Measurements from ENCODE around the gene IDH3G. TPM values are rescaled to one million over a fixed set of nuclear protein-coding genes. Genes with fewer than 3 reads are reported as not detected.

IDH3G gene
- 100 to 1,000 TPM in 2 of 3 donors, 10 to 100 TPM in 1; 95.6 to 131 (median 118) TPM for polyA plus RNA-seq

GRCh38 chrX:153794018-153794896 is at the start of gene IDH3G, which contains the start of gene SSR4:
Gene IDH3G (minus strand): TSS chrX:153794375. CDS start chrX:153794326, 49 bp downstream.
Gene SSR4 (plus strand): TSS chrX:153794668. CDS start chrX:153794688, 20 bp downstream.
- H3K9me3 Mint-ChIP-seq = no peaks in the 10 kb centered on the region
- DNase-seq = peak; percentile 93 to 96 (median 96)
- peak within 1 kb of the TSS; percentile 81 to 94 (median 90) for H3K27ac Mint-ChIP-seq
- peak within 1 kb of the TSS; percentile 87 to 92 (median 89) for H3K4me3 Mint-ChIP-seq
- peaks cover 22 to 28% of the 10 kb centered on the region in 2 donors for H3K4me1 Mint-ChIP-seq
- no peaks in the 10 kb centered on the region for H3K36me3 Mint-ChIP-seq
- H3K27me3 Mint-ChIP-seq (ENCODE audit: low read depth in 3 of 3) = peaks cover 4 to 9% (median 7%) of the 10 kb centered on the region in 3 donors

- peaks cover 0 to 2% of the 10 kb centered on the region in 2 donors for H3K4me1 Mint-ChIP-seq
- H3K9me3 Mint-ChIP-seq = peaks cover 0 to 5% (median 0%) of the 10 kb centered on the region in 6 donors
- H3K4me3 Mint-ChIP-seq = no peak overlapping the region
- no peaks in the 10 kb centered on the region for H3K36me3 Mint-ChIP-seq
- DNase-seq = no peak
- H3K27me3 Mint-ChIP-seq (ENCODE audit: low read depth in 3 of 3) = peaks cover 0 to 4% (median 2%) of the 10 kb centered on the region in 3 donors
- H3K27ac Mint-ChIP-seq = no peak overlapping the region
These were observed 42.7 kb upstream of the IDH3G start for GRCh38 chrX:153836921-153837320.

- no peaks in the 10 kb centered on the region for H3K36me3 Mint-ChIP-seq
- no peak for DNase-seq
- peaks cover 7 to 15% of the 10 kb centered on the region in 2 donors for H3K4me1 Mint-ChIP-seq
- H3K9me3 Mint-ChIP-seq = peaks cover 0 to 3% (median 0%) of the 10 kb centered on the region in 6 donors
- H3K4me3 Mint-ChIP-seq = peak overlapping the region in 1 of 5 donors; percentile 18
- H3K27ac Mint-ChIP-seq = no peak overlapping the region
- H3K27me3 Mint-ChIP-seq (ENCODE audit: low read depth in 3 of 3) = peaks cover 1 to 8% (median 7%) of the 10 kb centered on the region in 3 donors
These were observed 38.6 kb upstream of the IDH3G start for GRCh38 chrX:153832728-153833127.

- peaks cover 1 to 13% (median 8%) of the 10 kb centered on the region in 3 donors for H3K27me3 Mint-ChIP-seq (ENCODE audit: low read depth in 3 of 3)
- H3K4me1 Mint-ChIP-seq = peaks cover 18 to 26% of the 10 kb centered on the region in 2 donors
- peaks cover 0 to 3% (median 0%) of the 10 kb centered on the region in 6 donors for H3K9me3 Mint-ChIP-seq
- H3K36me3 Mint-ChIP-seq = peaks cover 0 to 7% (median 4%) of the 10 kb centered on the region in 3 donors
- peak overlapping the region in 1 of 6 donors; percentile 30 for H3K27ac Mint-ChIP-seq
- no peak for DNase-seq
- peak overlapping the region; percentile 53 to 83 (median 69) for H3K4me3 Mint-ChIP-seq
These were observed 37.4 kb upstream of the IDH3G start for GRCh38 chrX:153831429-153832150.

GRCh38 chrX:153830640-153831428 is 36.7 kb upstream of the IDH3G start:
- Mint-ChIP-seq H3K4me1 (peaks cover 22 to 28% of the 10 kb centered on the region in 2 donors), H3K27me3 (ENCODE audit: low read depth in 3 of 3) (peaks cover 1 to 13% (median 8%) of the 10 kb centered on the region in 3 donors), H3K36me3 (peaks cover 0 to 7% (median 4%) of the 10 kb centered on the region in 3 donors), H3K27ac (peak overlapping the region in 4 of 6 donors; percentile 30 to 74 (median 58)), H3K9me3 (peaks cover 0 to 3% (median 0%) of the 10 kb centered on the region in 6 donors), H3K4me3 (peak overlapping the region; percentile 30 to 83 (median 69))
- no peak for DNase-seq

DNA sequence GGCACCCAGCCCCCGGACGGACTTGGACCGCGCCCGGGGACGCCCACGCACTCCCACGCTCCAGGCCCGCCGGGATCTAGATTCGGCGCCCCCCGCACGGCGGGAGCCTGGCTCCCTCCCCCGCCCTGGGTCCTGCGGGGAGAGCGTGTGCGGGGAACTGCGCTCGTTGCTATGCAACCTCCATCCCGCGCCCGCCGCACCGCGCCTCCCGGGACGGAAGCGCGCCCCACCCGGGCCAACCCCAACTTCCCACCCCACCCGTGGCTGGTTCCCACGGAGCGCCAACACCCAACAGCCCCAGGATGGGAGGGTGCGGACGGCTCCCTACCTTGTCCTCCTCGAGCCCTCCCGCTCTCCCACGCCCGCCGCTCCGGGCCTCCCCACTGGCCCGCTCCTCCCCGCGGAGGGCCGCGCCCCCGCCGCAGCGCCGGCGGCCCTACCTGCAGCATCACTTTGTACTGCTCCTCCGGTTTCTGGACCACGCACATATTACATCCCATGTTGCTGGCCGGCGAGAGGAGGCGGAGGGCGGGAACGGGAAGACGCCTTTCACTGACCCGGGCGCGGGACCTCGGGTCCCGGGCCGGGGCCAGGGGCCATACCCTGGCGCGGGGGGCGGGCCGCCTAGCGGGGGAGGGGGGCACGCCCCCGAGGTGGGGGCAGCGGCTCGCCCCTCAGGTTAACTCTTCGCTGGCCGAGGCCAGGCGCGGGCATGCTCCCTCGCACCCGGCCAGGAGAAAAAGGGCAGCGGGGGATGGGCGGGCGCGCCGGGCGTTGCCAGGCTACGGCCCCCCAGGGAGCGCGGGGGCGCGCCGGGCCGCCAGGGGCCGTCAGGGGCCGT is 35.8 kb upstream of the IDH3G start, which contains the start of gene PDZD4:
PDZD4 (minus strand) TSS at position 746 of the 841 bp plus-strand sequence; CDS start at position 500, 246 bp downstream.
- Mint-ChIP-seq H3K27ac (peak within 1 kb of the TSS in 5 of 6 donors; percentile 57 to 94 (median 74)), H3K9me3 (peaks cover 0 to 3% (median 0%) of the 10 kb centered on the region in 6 donors), H3K4me1 (peaks cover 30 to 36% of the 10 kb centered on the region in 2 donors), H3K36me3 (peaks cover 0 to 7% (median 4%) of the 10 kb centered on the region in 3 donors), H3K4me3 (peak within 1 kb of the TSS; percentile 85 to 90 (median 86)), H3K27me3 (ENCODE audit: low read depth in 3 of 3) (peaks cover 1 to 13% (median 8%) of the 10 kb centered on the region in 3 donors)
- DNase-seq = peak in 1 of 3 donors; percentile 35

DNA sequence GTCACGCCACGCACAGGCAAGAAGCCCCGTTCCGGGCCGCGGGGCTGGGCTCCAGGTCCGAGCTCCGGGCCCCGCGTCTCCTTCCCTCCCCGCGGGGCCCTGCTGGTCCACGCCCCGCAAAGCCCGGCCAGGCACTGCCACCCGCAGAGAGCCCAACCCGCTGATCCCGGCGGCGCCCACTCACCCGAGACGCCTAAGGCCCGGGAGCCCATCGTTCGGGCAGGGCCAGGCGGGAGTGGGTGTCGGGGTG is 35.3 kb upstream of the IDH3G start:
- Mint-ChIP-seq H3K4me3 (peak overlapping the region; percentile 85 to 90 (median 86)), H3K4me1 (peaks cover 35 to 41% of the 10 kb centered on the region in 2 donors), H3K9me3 (peaks cover 0 to 2% (median 0%) of the 10 kb centered on the region in 6 donors), H3K36me3 (peaks cover 0 to 7% (median 4%) of the 10 kb centered on the region in 3 donors), H3K27me3 (ENCODE audit: low read depth in 3 of 3) (peaks cover 1 to 13% (median 8%) of the 10 kb centered on the region in 3 donors), H3K27ac (peak overlapping the region in 5 of 6 donors; percentile 57 to 94 (median 72))
- DNase-seq = no peak

- Mint-ChIP-seq H3K9me3 (peaks cover 0 to 2% (median 0%) of the 10 kb centered on the region in 6 donors), H3K4me3 (peak overlapping the region; percentile 85 to 90 (median 86)), H3K27ac (peak overlapping the region; percentile 43 to 94 (median 70)), H3K27me3 (ENCODE audit: low read depth in 3 of 3) (peaks cover 1 to 13% (median 8%) of the 10 kb centered on the region in 3 donors), H3K36me3 (peaks cover 0 to 7% (median 4%) of the 10 kb centered on the region in 3 donors), H3K4me1 (peaks cover 40 to 47% of the 10 kb centered on the region in 2 donors)
- DNase-seq = peak in 1 of 3 donors; percentile 28
These were observed 34.8 kb upstream of the IDH3G start for GRCh38 chrX:153828723-153829548.

DNA sequence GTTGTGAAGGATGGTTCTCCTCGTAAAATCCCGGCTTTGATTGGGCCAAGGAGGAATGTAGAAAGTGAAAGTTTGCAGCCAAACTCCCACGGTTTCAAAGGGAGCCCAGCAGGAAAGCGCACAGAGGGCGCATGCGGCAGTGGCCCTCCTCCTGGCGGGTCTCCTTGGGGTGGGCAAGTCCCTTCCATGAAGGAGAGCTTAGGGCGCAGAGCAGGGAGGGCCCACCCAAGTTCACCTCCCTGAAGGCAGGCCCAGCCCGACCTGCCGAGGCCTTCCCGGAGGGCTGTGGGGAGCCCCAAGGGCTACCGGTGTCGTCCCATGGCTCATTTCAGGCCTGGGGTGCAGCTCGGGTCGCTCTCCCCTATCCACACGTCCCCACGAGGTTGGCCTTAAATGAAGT is 34.1 kb upstream of the IDH3G start:
- Mint-ChIP-seq H3K9me3 (peaks cover 0 to 2% (median 0%) of the 10 kb centered on the region in 6 donors), H3K27ac (peak overlapping the region; percentile 58 to 78 (median 70))

DNA sequence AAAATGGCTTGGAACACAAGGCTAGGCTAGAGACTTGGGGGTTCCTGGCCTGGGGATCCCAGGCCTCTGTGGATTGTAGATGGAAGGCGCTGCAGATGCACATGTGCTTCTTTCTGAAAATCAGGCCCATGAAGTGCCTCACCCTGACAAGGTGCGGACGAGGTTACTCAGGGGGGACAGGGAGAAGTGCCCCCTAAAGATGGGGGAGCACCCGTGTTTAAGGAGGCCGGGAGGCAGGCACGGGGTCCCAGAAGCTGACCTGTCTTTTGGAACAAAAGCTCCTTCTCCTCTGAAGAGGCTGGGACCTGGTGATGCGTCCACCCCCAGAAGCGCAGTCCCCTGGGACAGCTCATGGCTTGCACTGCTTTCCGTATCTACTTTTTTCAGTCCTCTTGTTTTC is 33.7 kb upstream of the IDH3G start:
- H3K36me3 Mint-ChIP-seq = peaks cover 0 to 7% (median 4%) of the 10 kb centered on the region in 3 donors
- H3K4me1 Mint-ChIP-seq = peaks cover 47 to 52% of the 10 kb centered on the region in 2 donors
- H3K27ac Mint-ChIP-seq = peak overlapping the region; percentile 67 to 79 (median 73)
- no peak for DNase-seq
- H3K9me3 Mint-ChIP-seq = no peaks in the 10 kb centered on the region
- H3K27me3 Mint-ChIP-seq (ENCODE audit: low read depth in 3 of 3) = peaks cover 1 to 17% (median 6%) of the 10 kb centered on the region in 3 donors
- H3K4me3 Mint-ChIP-seq = peak overlapping the region; percentile 51 to 85 (median 60)

More for the DNA sequence above, 34.1 kb upstream of the IDH3G start:
- H3K27me3 Mint-ChIP-seq (ENCODE audit: low read depth in 3 of 3) = peaks cover 1 to 17% (median 6%) of the 10 kb centered on the region in 3 donors
- no peak for DNase-seq
- peak overlapping the region; percentile 44 to 90 (median 85) for H3K4me3 Mint-ChIP-seq
- peaks cover 0 to 7% (median 4%) of the 10 kb centered on the region in 3 donors for H3K36me3 Mint-ChIP-seq
- peaks cover 46 to 52% of the 10 kb centered on the region in 2 donors for H3K4me1 Mint-ChIP-seq

DNA sequence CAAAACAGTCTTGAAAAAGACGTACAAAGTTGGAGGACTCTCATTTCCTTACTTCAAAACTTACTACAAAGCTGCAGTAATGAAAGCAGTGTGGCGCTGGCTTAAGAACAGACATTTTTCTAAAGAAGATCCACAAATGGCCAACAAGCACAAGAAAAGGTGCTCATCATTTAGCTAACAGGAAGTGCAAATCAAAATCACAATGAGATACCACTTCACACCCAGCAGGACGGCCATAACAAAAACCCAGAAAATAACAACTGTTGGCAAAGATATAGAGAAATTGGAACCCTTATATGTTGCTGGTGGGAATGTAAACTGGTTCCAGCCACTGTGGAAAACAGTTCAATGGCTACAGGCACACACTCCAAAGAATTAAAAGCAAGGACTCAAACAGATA is 32.8 kb upstream of the IDH3G start:
- Mint-ChIP-seq H3K4me3 (peak overlapping the region; percentile 33 to 73 (median 55)), H3K36me3 (peaks cover 0 to 7% (median 4%) of the 10 kb centered on the region in 3 donors), H3K9me3 (no peaks in the 10 kb centered on the region), H3K27ac (peak overlapping the region; percentile 50 to 79 (median 73)), H3K27me3 (ENCODE audit: low read depth in 3 of 3) (peaks cover 8 to 18% (median 9%) of the 10 kb centered on the region in 3 donors), H3K4me1 (peaks cover 55 to 58% of the 10 kb centered on the region in 2 donors)
- no peak for DNase-seq
